DND-41 (cell line): ENCODE results near the gene HOTAIR.

ENCODE experiments used
- ATAC-seq: fragments of 200-7000 bp; cut with Tn5 transposase; 3 replicates; pipeline ENCODE4 v1.9.1; 2021; ENCODE audit warnings: low read depth; ENCODE audit not compliant: insufficient read depth
- DNase-seq: peaks from one replicate; pipeline ENCODE4 v3.0.0-alpha.2; 2020
- H2AFZ ChIP-seq: 2 replicates; pipeline ENCODE4 v1.6.0; 2012; ENCODE audit warnings: low read depth, low read length
- H3K27ac ChIP-seq: 2 replicates; pipeline ENCODE4 v1.5.1; 2012; ENCODE audit warnings: low read length, inconsistent platforms
- H3K27me3 ChIP-seq: fragments of 200-600 bp; sonication (generic); 2 replicates; pipeline ENCODE4 v1.6.0; 2012; ENCODE audit warnings: low read length, mild to moderate bottlenecking, inconsistent platforms; ENCODE audit not compliant: insufficient read depth, poor library complexity
- H3K36me3 ChIP-seq: 2 replicates; pipeline ENCODE4 v1.5.1; 2012; ENCODE audit warnings: low read length, inconsistent platforms; ENCODE audit not compliant: insufficient read depth
- H3K4me1 ChIP-seq: 2 replicates; pipeline ENCODE4 v1.5.1; 2012; ENCODE audit warnings: mild to moderate bottlenecking, low read length; ENCODE audit not compliant: insufficient read depth
- H3K4me2 ChIP-seq: 2 replicates; pipeline ENCODE4 v1.6.0; 2012; ENCODE audit warnings: mild to moderate bottlenecking, moderate library complexity, low read length, inconsistent platforms; ENCODE audit not compliant: insufficient read depth
- H3K4me3 ChIP-seq, 2 experiments: fragments of 200-600 bp in 1 of 2; shearing (Covaris generic) in 1 of 2; 2 replicates each; pipeline ENCODE4 v1.5.1; 2012 to 2016; ENCODE audit warnings: inconsistent platforms in 2 of 2, low read length in 2 of 2, mild to moderate bottlenecking in 2 of 2, low read depth in 1 of 2, moderate library complexity in 1 of 2
- H3K79me2 ChIP-seq: 2 replicates; pipeline ENCODE4 v1.6.0; 2012; ENCODE audit warnings: low read length, inconsistent platforms; ENCODE audit not compliant: insufficient read depth
- H3K9ac ChIP-seq: 2 replicates; pipeline ENCODE4 v1.6.0; 2012; ENCODE audit warnings: low read depth, mild to moderate bottlenecking, inconsistent platforms, low read length, moderate library complexity
- H3K9me3 ChIP-seq: 2 replicates; pipeline ENCODE4 v1.5.1; 2012; ENCODE audit warnings: low read length, moderate library complexity, mild to moderate bottlenecking, inconsistent platforms; ENCODE audit not compliant: insufficient read depth, severe bottlenecking
- H4K20me1 ChIP-seq: 2 replicates; pipeline ENCODE4 v1.6.0; 2012; ENCODE audit warnings: low read length; ENCODE audit not compliant: insufficient read depth
- CTCF ChIP-seq: IDR thresholded peaks from 2 replicates; pipeline ENCODE4 v1.5.1; 2012; ENCODE audit warnings: borderline replicate concordance, low read length, moderate library complexity, mild to moderate bottlenecking; ENCODE audit not compliant: poor library complexity, severe bottlenecking; ENCODE audit errors: extremely low read depth
- EZH2 ChIP-seq: IDR thresholded peaks from 3 replicates; pipeline ENCODE4 v1.6.1; 2012; ENCODE audit warnings: borderline replicate concordance, low read depth, mild to moderate bottlenecking, moderate library complexity, low read length, inconsistent platforms; ENCODE audit not compliant: severe bottlenecking

The HOTAIR gene

DNA sequence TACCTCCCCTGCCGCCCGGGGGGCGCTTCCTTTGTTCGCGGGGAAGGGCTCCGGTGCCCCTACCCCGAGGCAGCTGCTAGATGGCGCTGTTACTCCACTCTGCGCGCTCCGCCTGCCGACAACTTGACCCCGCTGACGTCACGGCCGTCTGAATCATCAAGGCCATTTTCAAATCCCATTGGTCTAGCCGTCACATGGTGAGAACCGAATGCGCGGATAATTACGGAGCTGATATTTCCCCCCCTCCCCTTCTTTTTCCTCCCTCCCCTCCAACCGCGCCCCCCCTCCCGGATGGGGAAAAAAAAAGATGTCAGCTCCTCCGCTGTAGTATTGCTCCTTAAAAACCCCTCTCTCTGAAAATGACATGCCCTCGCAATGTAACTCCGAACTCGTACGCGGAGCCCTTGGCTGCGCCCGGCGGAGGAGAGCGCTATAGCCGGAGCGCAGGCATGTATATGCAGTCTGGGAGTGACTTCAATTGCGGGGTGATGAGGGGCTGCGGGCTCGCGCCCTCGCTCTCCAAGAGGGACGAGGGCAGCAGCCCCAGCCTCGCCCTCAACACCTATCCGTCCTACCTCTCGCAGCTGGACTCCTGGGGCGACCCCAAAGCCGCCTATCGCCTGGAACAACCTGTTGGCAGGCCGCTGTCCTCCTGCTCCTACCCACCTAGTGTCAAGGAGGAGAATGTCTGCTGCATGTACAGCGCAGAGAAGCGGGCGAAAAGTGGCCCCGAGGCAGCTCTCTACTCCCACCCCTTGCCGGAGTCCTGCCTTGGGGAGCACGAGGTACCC lies 10.3 kb upstream of the HOTAIR start, which contains the start of gene HOXC10:
HOXC10 (plus strand) TSS at position 246 of the 791 bp plus-strand sequence; CDS start at position 360, 114 bp downstream.
- Histone ChIP-seq H3K4me1 (peaks cover 13% of the 10 kb centered on the region), H3K27ac (no peak within 1 kb of the TSS)

GRCh38 chr12:53983950-53984572 lies 9.3 kb upstream of the HOTAIR start:
- no peak overlapping the region for H3K27ac ChIP-seq
- H3K36me3 ChIP-seq: no peaks in the 10 kb centered on the region
- TF ChIP-seq CTCF (no peak), EZH2 (no peak)
- H3K79me2 ChIP-seq: no peaks in the 10 kb centered on the region
- no peak overlapping the region for H3K4me3 ChIP-seq
- peaks cover 7% of the 10 kb centered on the region for H3K4me1 ChIP-seq
- H3K9ac ChIP-seq: no peak overlapping the region
- H2AFZ ChIP-seq: no peak overlapping the region
- peaks cover 80% of the 10 kb centered on the region for H3K27me3 ChIP-seq
- no peak for DNase-seq
- no peaks in the 10 kb centered on the region for H3K9me3 ChIP-seq
- no peak overlapping the region for H3K4me2 ChIP-seq
- H4K20me1 ChIP-seq: no peaks in the 10 kb centered on the region
- ATAC-seq: no peak

More for the DNA sequence above, 10.3 kb upstream of the HOTAIR start, which contains the start of gene HOXC10:
- no peak within 1 kb of the TSS for H3K9ac ChIP-seq
- ATAC-seq (peak; percentile 65), DNase-seq (peak; percentile 59)
- H3K4me3 ChIP-seq: no peak within 1 kb of the TSS
- peak; percentile 61 for TF ChIP-seq CTCF
- no peak for TF ChIP-seq EZH2
- H4K20me1 ChIP-seq: no peaks in the 10 kb centered on the region
- no peak within 1 kb of the TSS for H3K4me2 ChIP-seq
- H3K9me3 ChIP-seq: no peaks in the 10 kb centered on the region
- no peaks in the 10 kb centered on the region for H3K79me2 ChIP-seq
- H3K36me3 ChIP-seq: no peaks in the 10 kb centered on the region
- peaks cover 80% of the 10 kb centered on the region for H3K27me3 ChIP-seq
- H2AFZ ChIP-seq: no peak within 1 kb of the TSS

- H4K20me1 ChIP-seq: no peaks in the 10 kb centered on the region
- H3K36me3 ChIP-seq: no peaks in the 10 kb centered on the region
- no peak overlapping the region for H3K4me3 ChIP-seq
- no peak overlapping the region for H3K27ac ChIP-seq
- H3K4me2 ChIP-seq: no peak overlapping the region
- peaks cover 2% of the 10 kb centered on the region for H3K4me1 ChIP-seq
- no peak for DNase-seq
- H3K9me3 ChIP-seq: no peaks in the 10 kb centered on the region
- peaks cover 79% of the 10 kb centered on the region for H3K27me3 ChIP-seq
- no peaks in the 10 kb centered on the region for H3K79me2 ChIP-seq
- TF ChIP-seq EZH2: no peak
- TF ChIP-seq CTCF: no peak
- no peak for ATAC-seq
- no peak overlapping the region for H2AFZ ChIP-seq
- no peak overlapping the region for H3K9ac ChIP-seq
These were observed 8.8 kb upstream of the HOTAIR start for GRCh38 chr12:53983568-53983949.
